HepG2 (cell line): ENCODE measurements around the gene TBC1D16. TPM values are rescaled to one million over a fixed set of nuclear protein-coding genes. Genes with fewer than 3 reads are reported as not detected.
A peak's percentile ranks its signal among the peaks of the same experiment; 100 is the strongest.

ENCODE experiments used
- ARHGAP35 ChIP-seq: sonication (generic); formaldehyde crosslinking; IDR thresholded peaks from 2 replicates; pipeline ENCODE4 v1.9.0; 2022; ENCODE audit warnings: mild to moderate bottlenecking, inconsistent platforms, moderate library complexity, missing genetic modification reagents, borderline replicate concordance
- DR1 ChIP-seq: sonication (generic); formaldehyde crosslinking; IDR thresholded peaks from 2 replicates; pipeline ENCODE4 v1.8.0; 2021; ENCODE audit warnings: mild to moderate bottlenecking, missing genetic modification reagents, inconsistent platforms
- ESRRA ChIP-seq: sonication (generic); formaldehyde crosslinking; IDR thresholded peaks from 2 replicates; pipeline ENCODE4 v1.5.1; 2020; ENCODE audit warnings: mild to moderate bottlenecking, low read depth, missing genetic modification reagents
- ISL2 ChIP-seq: sonication (generic); formaldehyde crosslinking; IDR thresholded peaks from 2 replicates; pipeline ENCODE4 v1.5.0; 2020; ENCODE audit warnings: missing genetic modification reagents
- MAFF ChIP-seq: IDR thresholded peaks from 2 replicates; pipeline ENCODE4 v1.6.1; 2011; ENCODE audit warnings: low read depth, low read length, improper control_type of control experiment
- MZF1 ChIP-seq: sonication (generic); formaldehyde crosslinking; IDR thresholded peaks from 2 replicates; pipeline ENCODE4 v1.8.1; 2023; ENCODE audit warnings: mild to moderate bottlenecking, missing genetic modification reagents, borderline replicate concordance
- NR2F6 ChIP-seq, 2 experiments: IDR thresholded peaks; 2 replicates each; pipeline ENCODE4 v1.6.1; 2016; ENCODE audit warnings: antibody characterized with exemption in 1 of 2, mild to moderate bottlenecking in 1 of 2
- RCOR2 ChIP-seq: IDR thresholded peaks from 2 replicates; pipeline ENCODE4 v1.6.1; 2016; ENCODE audit warnings: missing biosample characterization, missing genetic modification reagents
- SSRP1 ChIP-seq: IDR thresholded peaks from 2 replicates; pipeline ENCODE4 v1.6.1; 2016; ENCODE audit warnings: control low read depth
- ZNF230 ChIP-seq: sonication (generic); formaldehyde crosslinking; IDR thresholded peaks from 2 replicates; pipeline ENCODE4 v1.4.0; 2020; ENCODE audit warnings: mild to moderate bottlenecking, missing genetic modification reagents
- ZNF276 ChIP-seq: sonication (generic); formaldehyde crosslinking; IDR thresholded peaks from 2 replicates; pipeline ENCODE4 v1.4.0; 2020; ENCODE audit warnings: mild to moderate bottlenecking, low read depth, missing genetic modification reagents
- ZNF460 ChIP-seq: sonication (generic); formaldehyde crosslinking; IDR thresholded peaks from 2 replicates; pipeline ENCODE4 v1.5.1; 2020; ENCODE audit warnings: missing genetic modification reagents, mild to moderate bottlenecking, borderline replicate concordance
- ZNF552 ChIP-seq: sonication (generic); formaldehyde crosslinking; IDR thresholded peaks from 2 replicates; pipeline ENCODE4 v1.9.0; 2022; ENCODE audit warnings: missing genetic modification reagents, mild to moderate bottlenecking, borderline replicate concordance
- ZNF580 ChIP-seq: IDR thresholded peaks from 2 replicates; pipeline ENCODE4 v1.6.1; 2016; ENCODE audit warnings: low read depth, borderline replicate concordance
- ZNF605 ChIP-seq: sonication (generic); formaldehyde crosslinking; IDR thresholded peaks from 2 replicates; pipeline ENCODE4 v1.8.0; 2022; ENCODE audit warnings: mild to moderate bottlenecking, missing genetic modification reagents
- ZNF776 ChIP-seq: sonication (generic); formaldehyde crosslinking; IDR thresholded peaks from 2 replicates; pipeline ENCODE4 v1.4.0; 2020; ENCODE audit warnings: mild to moderate bottlenecking, missing genetic modification reagents
- polyA plus RNA-seq, 8 experiments: library from polyadenylated mRNA; depleted of rRNA in 3 of 8; stranded (reverse) in 7 of 8; unstranded in 1 of 8; fragments of >200 nt; fragmentation: Illumina TruSeq in 4 of 8; extraction: Trizol in 4 of 8; gene quantifications; 2 replicates each; pipeline versions ENCODE4 v1.2.1 to v1.2.3, GENCODE V29; 2011 to 2016; ENCODE audit warnings: low read depth in 4 of 8, missing spikeins in 1 of 8, mixed read lengths in 1 of 8; ENCODE audit not compliant: insufficient read depth in 1 of 8
- total RNA-seq, 5 experiments: library from RNA; depleted of rRNA; stranded (reverse); fragments of >200 nt; fragmentation: Illumina TruSeq; extraction: Trizol; gene quantifications; 2 replicates each; pipeline ENCODE4 v1.2.3, GENCODE V29; 2016; ENCODE audit warnings: low read depth in 1 of 5
- TF ChIP-seq, protein P1 (sequence below): sonication (generic); formaldehyde crosslinking; IDR thresholded peaks from 2 replicates; pipeline ENCODE4 v1.4.0; 2020; ENCODE audit warnings: missing genetic modification reagents
- TF ChIP-seq, protein P2 (sequence below): sonication (generic); formaldehyde crosslinking; IDR thresholded peaks from 2 replicates; pipeline ENCODE4 v1.8.0; 2022; ENCODE audit warnings: mild to moderate bottlenecking, missing genetic modification reagents
- TF ChIP-seq, protein P3 (sequence below): sonication (generic); formaldehyde crosslinking; IDR thresholded peaks from 2 replicates; pipeline ENCODE4 v1.5.1; 2020; ENCODE audit warnings: mild to moderate bottlenecking, missing genetic modification reagents, moderate library complexity
- TF ChIP-seq, protein P4 (sequence below): sonication (generic); formaldehyde crosslinking; IDR thresholded peaks from 2 replicates; pipeline ENCODE4 v1.4.0; 2020; ENCODE audit warnings: missing genetic modification reagents, borderline replicate concordance

The TBC1D16 gene
- total and polyA plus RNA-seq, 2 of the 13 experiments (the other 11 are each of a cell fraction or from before 2014, with no cell fraction given), result 14.9 to 24.9 TPM

- TF ChIP-seq ZNF580 (CRISPR knock-in tag) (no peak), RCOR2 (CRISPR knock-in tag) (no peak), NR2F6 (IDR thresholded peaks at IDR 0.05) (peak; percentile 80), NR2F6 (CRISPR knock-in tag; IDR thresholded peaks at IDR 0.05) (peak; percentile 87), ZNF230 (CRISPR knock-in tag) (0 out of 2 replicates have a peak, but pooled peaks have one; percentile 14), ESRRA (CRISPR knock-in tag) (no peak), ZNF460 (no peak), ZNF776 (CRISPR knock-in tag) (no peak), ZNF276 (CRISPR knock-in tag) (no peak), DR1 (no peak), MZF1 (CRISPR knock-in tag) (no peak), ZNF552 (CRISPR knock-in tag) (peak; percentile 55; the same call in 1 of the 2 replicates), SSRP1 (CRISPR knock-in tag) (peak; percentile 87; the same call in 1 of the 2 replicates), ISL2 (CRISPR knock-in tag) (peak; percentile 83), ARHGAP35 (CRISPR knock-in tag) (no peak), MAFF (no peak), ZNF605 (CRISPR knock-in tag) (peak; percentile 51; the same call in 1 of the 2 replicates)
- TF ChIP-seq, protein P1, sequence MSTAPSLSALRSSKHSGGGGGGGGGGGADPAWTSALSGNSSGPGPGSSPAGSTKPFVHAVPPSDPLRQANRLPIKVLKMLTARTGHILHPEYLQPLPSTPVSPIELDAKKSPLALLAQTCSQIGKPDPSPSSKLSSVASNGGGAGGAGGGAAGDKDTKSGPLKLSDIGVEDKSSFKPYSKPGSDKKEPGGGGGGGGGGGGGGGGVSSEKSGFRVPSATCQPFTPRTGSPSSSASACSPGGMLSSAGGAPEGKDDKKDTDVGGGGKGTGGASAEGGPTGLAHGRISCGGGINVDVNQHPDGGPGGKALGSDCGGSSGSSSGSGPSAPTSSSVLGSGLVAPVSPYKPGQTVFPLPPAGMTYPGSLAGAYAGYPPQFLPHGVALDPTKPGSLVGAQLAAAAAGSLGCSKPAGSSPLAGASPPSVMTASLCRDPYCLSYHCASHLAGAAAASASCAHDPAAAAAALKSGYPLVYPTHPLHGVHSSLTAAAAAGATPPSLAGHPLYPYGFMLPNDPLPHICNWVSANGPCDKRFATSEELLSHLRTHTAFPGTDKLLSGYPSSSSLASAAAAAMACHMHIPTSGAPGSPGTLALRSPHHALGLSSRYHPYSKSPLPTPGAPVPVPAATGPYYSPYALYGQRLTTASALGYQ, result no peak
- TF ChIP-seq, protein P2, sequence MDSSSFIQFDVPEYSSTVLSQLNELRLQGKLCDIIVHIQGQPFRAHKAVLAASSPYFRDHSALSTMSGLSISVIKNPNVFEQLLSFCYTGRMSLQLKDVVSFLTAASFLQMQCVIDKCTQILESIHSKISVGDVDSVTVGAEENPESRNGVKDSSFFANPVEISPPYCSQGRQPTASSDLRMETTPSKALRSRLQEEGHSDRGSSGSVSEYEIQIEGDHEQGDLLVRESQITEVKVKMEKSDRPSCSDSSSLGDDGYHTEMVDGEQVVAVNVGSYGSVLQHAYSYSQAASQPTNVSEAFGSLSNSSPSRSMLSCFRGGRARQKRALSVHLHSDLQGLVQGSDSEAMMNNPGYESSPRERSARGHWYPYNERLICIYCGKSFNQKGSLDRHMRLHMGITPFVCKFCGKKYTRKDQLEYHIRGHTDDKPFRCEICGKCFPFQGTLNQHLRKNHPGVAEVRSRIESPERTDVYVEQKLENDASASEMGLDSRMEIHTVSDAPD (CRISPR knock-in tag), result peak; percentile 44; the same call in 1 of the 2 replicates
- TF ChIP-seq, protein P3, sequence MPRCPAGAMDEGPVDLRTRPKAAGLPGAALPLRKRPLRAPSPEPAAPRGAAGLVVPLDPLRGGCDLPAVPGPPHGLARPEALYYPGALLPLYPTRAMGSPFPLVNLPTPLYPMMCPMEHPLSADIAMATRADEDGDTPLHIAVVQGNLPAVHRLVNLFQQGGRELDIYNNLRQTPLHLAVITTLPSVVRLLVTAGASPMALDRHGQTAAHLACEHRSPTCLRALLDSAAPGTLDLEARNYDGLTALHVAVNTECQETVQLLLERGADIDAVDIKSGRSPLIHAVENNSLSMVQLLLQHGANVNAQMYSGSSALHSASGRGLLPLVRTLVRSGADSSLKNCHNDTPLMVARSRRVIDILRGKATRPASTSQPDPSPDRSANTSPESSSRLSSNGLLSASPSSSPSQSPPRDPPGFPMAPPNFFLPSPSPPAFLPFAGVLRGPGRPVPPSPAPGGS (CRISPR knock-in tag), result no peak; the same call in 1 of the 2 replicates
- TF ChIP-seq, protein P4, sequence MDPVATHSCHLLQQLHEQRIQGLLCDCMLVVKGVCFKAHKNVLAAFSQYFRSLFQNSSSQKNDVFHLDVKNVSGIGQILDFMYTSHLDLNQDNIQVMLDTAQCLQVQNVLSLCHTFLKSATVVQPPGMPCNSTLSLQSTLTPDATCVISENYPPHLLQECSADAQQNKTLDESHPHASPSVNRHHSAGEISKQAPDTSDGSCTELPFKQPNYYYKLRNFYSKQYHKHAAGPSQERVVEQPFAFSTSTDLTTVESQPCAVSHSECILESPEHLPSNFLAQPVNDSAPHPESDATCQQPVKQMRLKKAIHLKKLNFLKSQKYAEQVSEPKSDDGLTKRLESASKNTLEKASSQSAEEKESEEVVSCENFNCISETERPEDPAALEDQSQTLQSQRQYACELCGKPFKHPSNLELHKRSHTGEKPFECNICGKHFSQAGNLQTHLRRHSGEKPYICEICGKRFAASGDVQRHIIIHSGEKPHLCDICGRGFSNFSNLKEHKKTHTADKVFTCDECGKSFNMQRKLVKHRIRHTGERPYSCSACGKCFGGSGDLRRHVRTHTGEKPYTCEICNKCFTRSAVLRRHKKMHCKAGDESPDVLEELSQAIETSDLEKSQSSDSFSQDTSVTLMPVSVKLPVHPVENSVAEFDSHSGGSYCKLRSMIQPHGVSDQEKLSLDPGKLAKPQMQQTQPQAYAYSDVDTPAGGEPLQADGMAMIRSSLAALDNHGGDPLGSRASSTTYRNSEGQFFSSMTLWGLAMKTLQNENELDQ (CRISPR knock-in tag), result no peak
Observed at GRCh38 chr17:79990051-79990592, 45.5 kb downstream of the TBC1D16 start (continued).
